ENCODE measurements around the gene GRAMD1A.
"Not testable (repeated sequence)": the region's sequence is repeated elsewhere in the genome, so short reads cannot be mapped to it uniquely, and the experiment has no call there.

The GRAMD1A gene

GRCh38 chr19:35004517-35005255 is 4.6 kb downstream of the GRAMD1A start:
- no peak for DNase-seq

- DNase-seq, result no peak
These were observed 5.3 kb downstream of the GRAMD1A start for GRCh38 chr19:35005256-35005977.

- DNase-seq, result not testable (repeated sequence)
These were observed 5.9 kb downstream of the GRAMD1A start for GRCh38 chr19:35006007-35006341.

- no peak for DNase-seq
These were observed 6.3 kb downstream of the GRAMD1A start for GRCh38 chr19:35006342-35006998.

- no peak for DNase-seq
These were observed 6.9 kb downstream of the GRAMD1A start for GRCh38 chr19:35006999-35007365.

GRCh38 chr19:35007427-35007826 is 7.3 kb downstream of the GRAMD1A start:
- not testable (repeated sequence) for DNase-seq

- DNase-seq, result no peak
These were observed 8.8 kb downstream of the GRAMD1A start for GRCh38 chr19:35008891-35009341.

GRCh38 chr19:35009424-35010415 is 9.6 kb downstream of the GRAMD1A start:
- DNase-seq, result no peak

- no peak for DNase-seq
These were observed 11.1 kb downstream of the GRAMD1A start for GRCh38 chr19:35011091-35011689.

GRCh38 chr19:35011737-35012682 is 11.9 kb downstream of the GRAMD1A start:
- no peak for DNase-seq

GRCh38 chr19:35013041-35013819 is 13.1 kb downstream of the GRAMD1A start:
- no peak for DNase-seq

- DNase-seq, result peak; percentile 86 to 87
These were observed 14.0 kb downstream of the GRAMD1A start for GRCh38 chr19:35013820-35014754.

- not testable (repeated sequence) for DNase-seq
These were observed 14.7 kb downstream of the GRAMD1A start for GRCh38 chr19:35014774-35015173.

- DNase-seq, result no peak
These were observed 15.3 kb downstream of the GRAMD1A start for GRCh38 chr19:35015270-35015953.

GRCh38 chr19:35015954-35016351 is 15.8 kb downstream of the GRAMD1A start:
- DNase-seq, result no peak

- no peak for DNase-seq
These were observed 17.4 kb downstream of the GRAMD1A start for GRCh38 chr19:35017507-35017906.

- no peak for DNase-seq
These were observed 18.3 kb downstream of the GRAMD1A start for GRCh38 chr19:35018379-35018778.

GRCh38 chr19:35019144-35019543 is 19.0 kb downstream of the GRAMD1A start:
- DNase-seq, result no peak
